ENCODE results near the gene HHIPL2.
"Not testable (repeated sequence)": the region's sequence is repeated elsewhere in the genome, so short reads cannot be mapped to it uniquely, and the experiment has no call there.

Gene HHIPL2

GRCh38 chr1:222522105-222522915, 25.6 kb downstream of the HHIPL2 start:
- Mint-ChIP-seq H3K27me3 (peaks cover 4% of the 10 kb centered on the region), H3K9me3 (peaks cover 8% of the 10 kb centered on the region), H3K36me3 (ENCODE audit: low read depth) (no peaks in the 10 kb centered on the region), H3K4me3 (no peak overlapping the region), H3K27ac (no peak overlapping the region), H3K4me1 (ENCODE audit: low read depth) (no peaks in the 10 kb centered on the region)

- Mint-ChIP-seq H3K27me3 (peaks cover 3% of the 10 kb centered on the region), H3K9me3 (peaks cover 8% of the 10 kb centered on the region), H3K4me3 (no peak overlapping the region), H3K27ac (no peak overlapping the region), H3K4me1 (ENCODE audit: low read depth) (no peaks in the 10 kb centered on the region), H3K36me3 (ENCODE audit: low read depth) (no peaks in the 10 kb centered on the region)
Observed at GRCh38 chr1:222521299-222522104, 26.4 kb downstream of the HHIPL2 start.

- not testable (repeated sequence) for H3K4me1 Mint-ChIP-seq (ENCODE audit: low read depth); H3K27ac Mint-ChIP-seq; H3K9me3 Mint-ChIP-seq; H3K27me3 Mint-ChIP-seq; H3K36me3 Mint-ChIP-seq (ENCODE audit: low read depth); H3K4me3 Mint-ChIP-seq
Observed at GRCh38 chr1:222489496-222489895, 58.4 kb downstream of the HHIPL2 start.

GRCh38 chr1:222487774-222488173, 60.1 kb downstream of the HHIPL2 start:
- H3K27me3 Mint-ChIP-seq; H3K4me3 Mint-ChIP-seq; H3K4me1 Mint-ChIP-seq (ENCODE audit: low read depth); H3K27ac Mint-ChIP-seq; H3K9me3 Mint-ChIP-seq; H3K36me3 Mint-ChIP-seq (ENCODE audit: low read depth): not testable (repeated sequence)

GRCh38 chr1:222484005-222484404, 63.9 kb downstream of the HHIPL2 start:
- H3K4me1 Mint-ChIP-seq (ENCODE audit: low read depth); H3K36me3 Mint-ChIP-seq (ENCODE audit: low read depth); H3K4me3 Mint-ChIP-seq; H3K27me3 Mint-ChIP-seq; H3K9me3 Mint-ChIP-seq; H3K27ac Mint-ChIP-seq: not testable (repeated sequence)

GRCh38 chr1:222479567-222479966, 68.3 kb downstream of the HHIPL2 start:
- H3K36me3 Mint-ChIP-seq (ENCODE audit: low read depth); H3K27me3 Mint-ChIP-seq; H3K4me1 Mint-ChIP-seq (ENCODE audit: low read depth); H3K4me3 Mint-ChIP-seq; H3K9me3 Mint-ChIP-seq; H3K27ac Mint-ChIP-seq: not testable (repeated sequence)

- not testable (repeated sequence) for H3K4me3 Mint-ChIP-seq; H3K9me3 Mint-ChIP-seq; H3K27ac Mint-ChIP-seq; H3K27me3 Mint-ChIP-seq; H3K4me1 Mint-ChIP-seq (ENCODE audit: low read depth); H3K36me3 Mint-ChIP-seq (ENCODE audit: low read depth)
Observed at GRCh38 chr1:222476436-222476835, 71.5 kb downstream of the HHIPL2 start.

- not testable (repeated sequence) for H3K27me3 Mint-ChIP-seq; H3K36me3 Mint-ChIP-seq (ENCODE audit: low read depth); H3K27ac Mint-ChIP-seq; H3K9me3 Mint-ChIP-seq; H3K4me3 Mint-ChIP-seq; H3K4me1 Mint-ChIP-seq (ENCODE audit: low read depth)
Observed at GRCh38 chr1:222473717-222474116, 74.2 kb downstream of the HHIPL2 start.

GRCh38 chr1:222472776-222473540, 74.9 kb downstream of the HHIPL2 start:
- not testable (repeated sequence) for H3K27me3 Mint-ChIP-seq; H3K27ac Mint-ChIP-seq; H3K4me1 Mint-ChIP-seq (ENCODE audit: low read depth); H3K36me3 Mint-ChIP-seq (ENCODE audit: low read depth); H3K4me3 Mint-ChIP-seq; H3K9me3 Mint-ChIP-seq

Measured in stimulated activated naive CD8-positive, alpha-beta T cell treated with anti-CD3 and anti-CD28 coated beads, Interleukin-15, Interleukin-2, amounts not matched to agents 100 ng/mL and 50 ng/mL, for 24 hours (primary cell).